NCI-H82 treated with DMSO at 0.1 percent for 48 hours (cell line): Measurements from ENCODE around the gene APOBEC3C.
"Not testable (repeated sequence)": the region's sequence is repeated elsewhere in the genome, so short reads cannot be mapped to it uniquely, and the experiment has no call there.

Source experiments
- DNase-seq: peaks from one replicate; lab custom pipeline; 2025; ENCODE audit not compliant: unreplicated experiment; lab: John Stamatoyannopoulos, UW

Gene APOBEC3C

GRCh38 chr22:39055658-39056057 lies 41.6 kb downstream of the APOBEC3C start:
- DNase-seq = no peak

GRCh38 chr22:39061290-39061689 lies 47.2 kb downstream of the APOBEC3C start:
- peak; percentile 2 for DNase-seq

- not testable (repeated sequence) for DNase-seq
These were observed 47.9 kb downstream of the APOBEC3C start for GRCh38 chr22:39061951-39062350.

DNA sequence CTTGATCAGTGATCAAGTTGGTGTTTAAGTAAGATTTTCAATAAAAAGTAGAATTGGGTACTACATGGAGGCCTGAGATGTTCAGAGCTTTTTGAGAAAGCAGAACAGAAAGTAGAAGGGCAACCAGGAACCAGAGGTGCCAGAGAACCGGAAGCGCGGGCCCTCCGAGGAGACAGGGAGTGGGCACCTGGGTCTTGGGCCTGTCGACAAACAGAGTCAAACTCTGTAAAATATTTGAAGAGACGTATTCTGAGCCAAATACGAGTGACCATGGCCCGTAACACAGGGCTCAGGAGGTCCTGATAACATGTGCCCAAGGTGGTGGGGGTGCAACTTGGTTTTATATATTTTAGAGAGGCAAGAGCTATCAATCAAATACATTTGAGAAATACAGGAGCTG lies 49.8 kb downstream of the APOBEC3C start:
- DNase-seq = not testable (repeated sequence)

DNA sequence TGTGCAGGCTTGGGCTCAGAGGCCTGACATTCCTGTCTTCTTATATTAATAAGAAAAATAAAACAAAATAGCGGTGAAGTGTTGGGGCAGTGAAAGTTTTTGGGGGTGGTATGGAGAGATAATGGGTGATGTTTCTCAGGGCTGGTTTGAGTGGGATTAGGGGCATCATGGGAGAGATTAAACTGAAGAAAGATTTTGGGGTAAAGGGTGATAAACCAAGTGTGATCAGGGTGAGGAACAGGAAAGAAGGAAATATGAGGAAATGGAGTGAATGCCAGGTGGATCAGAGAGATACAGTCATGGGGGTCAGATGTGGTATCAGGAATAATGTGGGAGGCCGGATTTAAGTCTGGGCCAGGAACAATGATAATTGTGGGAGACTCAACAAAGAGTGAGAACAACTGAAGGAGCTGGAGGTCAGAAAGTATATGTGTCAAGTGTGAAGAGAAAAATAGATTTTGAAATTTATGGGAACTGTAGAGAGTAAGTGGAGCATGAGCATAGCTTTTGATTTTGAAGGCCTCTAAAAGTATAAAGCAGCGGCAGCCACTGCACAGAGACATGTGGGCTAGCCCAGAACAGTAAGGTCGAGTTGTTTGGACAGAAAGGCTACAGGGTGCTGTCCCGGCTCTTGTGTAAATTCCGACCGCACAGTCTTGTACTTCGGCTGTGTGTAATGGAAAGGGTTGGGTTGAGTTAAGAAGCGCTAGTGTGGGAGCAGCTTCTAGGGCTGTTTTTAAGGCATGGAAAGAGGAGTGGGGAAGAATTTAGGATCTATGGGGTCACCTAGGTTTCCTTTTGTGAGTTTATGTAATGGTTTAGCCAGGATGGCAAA lies 52.6 kb downstream of the APOBEC3C start:
- DNase-seq = not testable (repeated sequence)

- no peak for DNase-seq
These were observed 54.2 kb downstream of the APOBEC3C start for GRCh38 chr22:39068033-39068785.
